GM23338 (cell line): ENCODE measurements around the gene TRDN. TPM values are rescaled to one million over a fixed set of nuclear protein-coding genes. Genes with fewer than 3 reads are reported as not detected.

Experiments
- ATAC-seq: fragments of 200-7000 bp; cut with Tn5 transposase; 3 replicates; pipeline ENCODE4 v1.9.1; 2020
- DNase-seq: peaks from one replicate; pipeline ENCODE4 v3.0.0-alpha.2; 2015; ENCODE audit warnings: low spot score
- H2AFZ ChIP-seq: fragments of 200-600 bp; sonication (generic); 2 replicates; pipeline ENCODE4 v1.8.0; 2016; ENCODE audit warnings: antibody characterized with exemption, mild to moderate bottlenecking, moderate library complexity
- H3F3A ChIP-seq: fragments of 200-600 bp; sonication (generic); replicated peaks from 2 replicates; pipeline ENCODE4 v1.8.0; 2017; ENCODE audit warnings: antibody characterized with exemption, mixed run types, low read depth
- H3K27ac ChIP-seq: fragments of 200-600 bp; sonication (generic); 2 replicates; pipeline ENCODE4 v1.6.1; 2016; ENCODE audit warnings: low read depth
- H3K27me3 ChIP-seq: fragments of 200-600 bp; sonication (generic); 2 replicates; pipeline ENCODE4 v1.8.0; 2016; ENCODE audit warnings: mild to moderate bottlenecking, mixed run types, moderate library complexity; ENCODE audit not compliant: insufficient read depth
- H3K36me3 ChIP-seq: fragments of 200-600 bp; sonication (generic); 2 replicates; pipeline ENCODE4 v1.8.0; 2016; ENCODE audit warnings: mild to moderate bottlenecking; ENCODE audit not compliant: insufficient read depth
- H3K4me1 ChIP-seq: fragments of 200-600 bp; sonication (generic); 2 replicates; pipeline ENCODE4 v1.8.0; 2016; ENCODE audit warnings: mild to moderate bottlenecking, moderate library complexity; ENCODE audit not compliant: insufficient read depth
- H3K4me2 ChIP-seq: fragments of 200-600 bp; sonication (generic); 2 replicates; pipeline ENCODE4 v1.7.1; 2017; ENCODE audit warnings: mixed run types
- H3K4me3 ChIP-seq: fragments of 200-600 bp; sonication (generic); 2 replicates; pipeline ENCODE4 v1.6.1; 2016; ENCODE audit warnings: mixed run types
- H3K79me2 ChIP-seq: fragments of 200-600 bp; sonication (generic); replicated peaks from 2 replicates; pipeline ENCODE4 v1.8.0; 2017; ENCODE audit warnings: mild to moderate bottlenecking; ENCODE audit not compliant: insufficient read depth
- H3K9me2 ChIP-seq: fragments of 200-600 bp; sonication (generic); 2 replicates; pipeline ENCODE4 v1.8.0; 2017; ENCODE audit not compliant: insufficient read depth
- H4K20me1 ChIP-seq: fragments of 200-600 bp; sonication (generic); replicated peaks from 2 replicates; pipeline ENCODE4 v1.8.0; 2017; ENCODE audit warnings: mild to moderate bottlenecking; ENCODE audit not compliant: insufficient read depth
- H3K27ac Mint-ChIP-seq: 2 replicates; pipeline ENCODE4 v1.8.0; 2020; ENCODE audit warnings: inconsistent platforms, mild to moderate bottlenecking, moderate library complexity, mixed read lengths
- H3K27me3 Mint-ChIP-seq: 3 replicates; pipeline ENCODE4 v1.8.0; 2022; ENCODE audit warnings: low read depth, mild to moderate bottlenecking, moderate library complexity, mixed read lengths, inconsistent platforms; ENCODE audit not compliant: insufficient read depth, poor library complexity
- H3K36me3 Mint-ChIP-seq: 3 replicates; pipeline ENCODE4 v1.8.0; 2021; ENCODE audit warnings: low read depth, mild to moderate bottlenecking, inconsistent platforms, moderate library complexity, mixed read lengths
- H3K4me1 Mint-ChIP-seq: 3 replicates; pipeline ENCODE4 v1.8.0; 2020; ENCODE audit warnings: mild to moderate bottlenecking, inconsistent platforms, mixed read lengths
- H3K4me3 Mint-ChIP-seq: 3 replicates; pipeline ENCODE4 v1.8.0; 2021; ENCODE audit warnings: moderate library complexity, mild to moderate bottlenecking, inconsistent platforms, mixed read lengths
- H3K9me3 Mint-ChIP-seq: 3 replicates; pipeline ENCODE4 v1.8.0; 2020; ENCODE audit warnings: moderate library complexity, mild to moderate bottlenecking, inconsistent platforms, mixed read lengths
- EZH2 ChIP-seq: fragments of 200-600 bp; sonication (generic); IDR thresholded peaks from one replicate; pipeline ENCODE4 v1.8.0; 2017; ENCODE audit warnings: antibody characterized with exemption, mild to moderate bottlenecking, low read depth; ENCODE audit not compliant: unreplicated experiment
- EZH2phosphoT487 ChIP-seq: fragments of 200-600 bp; sonication (generic); IDR thresholded peaks from one replicate; pipeline ENCODE4 v1.8.1; 2018; ENCODE audit warnings: antibody characterized with exemption; ENCODE audit not compliant: unreplicated experiment
- JUNB ChIP-seq: IDR thresholded peaks from one replicate; pipeline ENCODE4 v1.6.1; 2016; ENCODE audit warnings: antibody characterized with exemption; ENCODE audit not compliant: unreplicated experiment
- NANOG ChIP-seq: IDR thresholded peaks from 2 replicates; pipeline ENCODE4 v1.6.1; 2016; ENCODE audit warnings: antibody characterized with exemption, borderline replicate concordance
- POLR2AphosphoS5 ChIP-seq: IDR thresholded peaks from 2 replicates; pipeline ENCODE4 v1.6.1; 2016; ENCODE audit warnings: antibody characterized with exemption, low read depth
- STAT1 ChIP-seq: IDR thresholded peaks from one replicate; pipeline ENCODE4 v1.6.1; 2016; ENCODE audit warnings: antibody characterized with exemption; ENCODE audit not compliant: unreplicated experiment
- ZNF114 ChIP-seq: fragments of 250-450 bp; sonication (Bioruptor Pico); IDR thresholded peaks from 2 replicates; pipeline ENCODE4 v1.5.0; 2020; ENCODE audit warnings: mild to moderate bottlenecking, moderate library complexity
- ZNF331 ChIP-seq: fragments of 250-450 bp; sonication (Bioruptor Pico); IDR thresholded peaks from 2 replicates; pipeline ENCODE4 v1.5.0; 2020; ENCODE audit warnings: low read depth, mild to moderate bottlenecking, moderate library complexity
- polyA plus RNA-seq: library from polyadenylated mRNA; unstranded; fragments of >200 nt; fragmentation: Nextera tagmentation; extraction: Ambion mirVana; gene quantifications from 2 replicates; pipeline ENCODE4 v1.2.1, GENCODE V29; 2016
- total RNA-seq: library from RNA; depleted of rRNA; stranded (reverse); fragments of >200 nt; shearing (Covaris generic); gene quantifications from 2 replicates; pipeline ENCODE4 v1.2.3, GENCODE V29; 2014
- TF ChIP-seq, protein P1 (sequence below), 2 experiments: fragments of 200-600 bp in 1 of 2; sonication (generic) in 1 of 2; conservative IDR thresholded peaks; 2 replicates each; pipeline versions ENCODE4 v1.5.1 to v1.6.1; 2016 to 2017; ENCODE audit warnings: antibody characterized with exemption in 2 of 2, low read depth in 2 of 2, mild to moderate bottlenecking in 2 of 2, moderate library complexity in 1 of 2
- TF ChIP-seq, protein P2 (sequence below): IDR thresholded peaks from one replicate; pipeline ENCODE4 v1.6.1; 2018; ENCODE audit warnings: antibody characterized with exemption; ENCODE audit not compliant: unreplicated experiment
- TF ChIP-seq, protein P3 (sequence below): IDR thresholded peaks from 2 replicates; pipeline ENCODE4 v1.6.1; 2016; ENCODE audit warnings: antibody characterized with exemption
- TF ChIP-seq, protein P4 (sequence below): fragments of 250-450 bp; sonication (Bioruptor Pico); IDR thresholded peaks from 2 replicates; pipeline ENCODE4 v1.5.0; 2020; ENCODE audit warnings: mild to moderate bottlenecking, moderate library complexity

The TRDN gene
- total and polyA plus RNA-seq, 2 experiments from 2014 or later, result 35.5 to 137 TPM

DNA sequence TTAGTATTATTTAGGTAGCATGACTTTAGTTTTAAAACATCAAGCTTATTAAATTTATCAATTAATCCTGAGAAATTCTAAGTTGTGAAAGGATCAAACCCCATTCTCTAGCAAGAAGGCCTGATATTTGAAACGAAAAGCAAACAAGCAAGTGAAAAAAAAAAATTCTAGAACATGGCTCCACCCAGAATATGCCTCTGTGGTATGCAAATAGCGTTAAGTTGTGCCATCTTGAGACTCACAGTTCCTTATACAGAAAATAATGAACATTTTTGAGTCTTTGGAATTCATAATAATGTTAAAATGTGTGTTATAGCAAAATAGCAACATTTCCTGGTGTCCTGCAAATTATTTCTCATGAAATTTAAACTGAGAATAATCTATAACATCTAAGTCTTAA lies 42.0 kb downstream of the TRDN start:
- Histone ChIP-seq H3F3A (no peaks in the 10 kb centered on the region), H3K36me3 (no peaks in the 10 kb centered on the region), H3K4me2 (no peak overlapping the region), H4K20me1 (no peaks in the 10 kb centered on the region), H3K79me2 (no peaks in the 10 kb centered on the region), H2AFZ (no peak overlapping the region), H3K4me3 (no peak overlapping the region), H3K9me2 (no peaks in the 10 kb centered on the region), H3K27ac (no peak overlapping the region), H3K27me3 (no peaks in the 10 kb centered on the region), H3K4me1 (peaks cover 20% of the 10 kb centered on the region; the same call in 1 of the 2 replicates)
- Mint-ChIP-seq H3K4me3 (no peak overlapping the region), H3K36me3 (peaks cover 11% of the 10 kb centered on the region; the same call in 2 of the 3 replicates), H3K4me1 (peaks cover 15% of the 10 kb centered on the region; the same call in 2 of the 3 replicates), H3K27ac (no peak overlapping the region), H3K27me3 (peaks cover 3% of the 10 kb centered on the region), H3K9me3 (peaks cover 18% of the 10 kb centered on the region)
- ATAC-seq (no peak), DNase-seq (no peak)
- TF ChIP-seq POLR2AphosphoS5 (no peak), ZNF114 (CRISPR knock-in tag) (no peak), EZH2 (no peak), EZH2phosphoT487 (no peak), NANOG (no peak), STAT1 (no peak), JUNB (no peak), ZNF331 (no peak)
- TF ChIP-seq, protein P1, sequence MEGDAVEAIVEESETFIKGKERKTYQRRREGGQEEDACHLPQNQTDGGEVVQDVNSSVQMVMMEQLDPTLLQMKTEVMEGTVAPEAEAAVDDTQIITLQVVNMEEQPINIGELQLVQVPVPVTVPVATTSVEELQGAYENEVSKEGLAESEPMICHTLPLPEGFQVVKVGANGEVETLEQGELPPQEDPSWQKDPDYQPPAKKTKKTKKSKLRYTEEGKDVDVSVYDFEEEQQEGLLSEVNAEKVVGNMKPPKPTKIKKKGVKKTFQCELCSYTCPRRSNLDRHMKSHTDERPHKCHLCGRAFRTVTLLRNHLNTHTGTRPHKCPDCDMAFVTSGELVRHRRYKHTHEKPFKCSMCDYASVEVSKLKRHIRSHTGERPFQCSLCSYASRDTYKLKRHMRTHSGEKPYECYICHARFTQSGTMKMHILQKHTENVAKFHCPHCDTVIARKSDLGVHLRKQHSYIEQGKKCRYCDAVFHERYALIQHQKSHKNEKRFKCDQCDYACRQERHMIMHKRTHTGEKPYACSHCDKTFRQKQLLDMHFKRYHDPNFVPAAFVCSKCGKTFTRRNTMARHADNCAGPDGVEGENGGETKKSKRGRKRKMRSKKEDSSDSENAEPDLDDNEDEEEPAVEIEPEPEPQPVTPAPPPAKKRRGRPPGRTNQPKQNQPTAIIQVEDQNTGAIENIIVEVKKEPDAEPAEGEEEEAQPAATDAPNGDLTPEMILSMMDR (conservative IDR thresholded peaks at IDR 0.05; ENCODE audit: low read depth in 2 of 2), result no peak
- TF ChIP-seq, protein P2, sequence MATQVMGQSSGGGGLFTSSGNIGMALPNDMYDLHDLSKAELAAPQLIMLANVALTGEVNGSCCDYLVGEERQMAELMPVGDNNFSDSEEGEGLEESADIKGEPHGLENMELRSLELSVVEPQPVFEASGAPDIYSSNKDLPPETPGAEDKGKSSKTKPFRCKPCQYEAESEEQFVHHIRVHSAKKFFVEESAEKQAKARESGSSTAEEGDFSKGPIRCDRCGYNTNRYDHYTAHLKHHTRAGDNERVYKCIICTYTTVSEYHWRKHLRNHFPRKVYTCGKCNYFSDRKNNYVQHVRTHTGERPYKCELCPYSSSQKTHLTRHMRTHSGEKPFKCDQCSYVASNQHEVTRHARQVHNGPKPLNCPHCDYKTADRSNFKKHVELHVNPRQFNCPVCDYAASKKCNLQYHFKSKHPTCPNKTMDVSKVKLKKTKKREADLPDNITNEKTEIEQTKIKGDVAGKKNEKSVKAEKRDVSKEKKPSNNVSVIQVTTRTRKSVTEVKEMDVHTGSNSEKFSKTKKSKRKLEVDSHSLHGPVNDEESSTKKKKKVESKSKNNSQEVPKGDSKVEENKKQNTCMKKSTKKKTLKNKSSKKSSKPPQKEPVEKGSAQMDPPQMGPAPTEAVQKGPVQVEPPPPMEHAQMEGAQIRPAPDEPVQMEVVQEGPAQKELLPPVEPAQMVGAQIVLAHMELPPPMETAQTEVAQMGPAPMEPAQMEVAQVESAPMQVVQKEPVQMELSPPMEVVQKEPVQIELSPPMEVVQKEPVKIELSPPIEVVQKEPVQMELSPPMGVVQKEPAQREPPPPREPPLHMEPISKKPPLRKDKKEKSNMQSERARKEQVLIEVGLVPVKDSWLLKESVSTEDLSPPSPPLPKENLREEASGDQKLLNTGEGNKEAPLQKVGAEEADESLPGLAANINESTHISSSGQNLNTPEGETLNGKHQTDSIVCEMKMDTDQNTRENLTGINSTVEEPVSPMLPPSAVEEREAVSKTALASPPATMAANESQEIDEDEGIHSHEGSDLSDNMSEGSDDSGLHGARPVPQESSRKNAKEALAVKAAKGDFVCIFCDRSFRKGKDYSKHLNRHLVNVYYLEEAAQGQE, result no peak
- TF ChIP-seq, protein P3, sequence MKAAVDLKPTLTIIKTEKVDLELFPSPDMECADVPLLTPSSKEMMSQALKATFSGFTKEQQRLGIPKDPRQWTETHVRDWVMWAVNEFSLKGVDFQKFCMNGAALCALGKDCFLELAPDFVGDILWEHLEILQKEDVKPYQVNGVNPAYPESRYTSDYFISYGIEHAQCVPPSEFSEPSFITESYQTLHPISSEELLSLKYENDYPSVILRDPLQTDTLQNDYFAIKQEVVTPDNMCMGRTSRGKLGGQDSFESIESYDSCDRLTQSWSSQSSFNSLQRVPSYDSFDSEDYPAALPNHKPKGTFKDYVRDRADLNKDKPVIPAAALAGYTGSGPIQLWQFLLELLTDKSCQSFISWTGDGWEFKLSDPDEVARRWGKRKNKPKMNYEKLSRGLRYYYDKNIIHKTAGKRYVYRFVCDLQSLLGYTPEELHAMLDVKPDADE, result no peak
- TF ChIP-seq, protein P4, sequence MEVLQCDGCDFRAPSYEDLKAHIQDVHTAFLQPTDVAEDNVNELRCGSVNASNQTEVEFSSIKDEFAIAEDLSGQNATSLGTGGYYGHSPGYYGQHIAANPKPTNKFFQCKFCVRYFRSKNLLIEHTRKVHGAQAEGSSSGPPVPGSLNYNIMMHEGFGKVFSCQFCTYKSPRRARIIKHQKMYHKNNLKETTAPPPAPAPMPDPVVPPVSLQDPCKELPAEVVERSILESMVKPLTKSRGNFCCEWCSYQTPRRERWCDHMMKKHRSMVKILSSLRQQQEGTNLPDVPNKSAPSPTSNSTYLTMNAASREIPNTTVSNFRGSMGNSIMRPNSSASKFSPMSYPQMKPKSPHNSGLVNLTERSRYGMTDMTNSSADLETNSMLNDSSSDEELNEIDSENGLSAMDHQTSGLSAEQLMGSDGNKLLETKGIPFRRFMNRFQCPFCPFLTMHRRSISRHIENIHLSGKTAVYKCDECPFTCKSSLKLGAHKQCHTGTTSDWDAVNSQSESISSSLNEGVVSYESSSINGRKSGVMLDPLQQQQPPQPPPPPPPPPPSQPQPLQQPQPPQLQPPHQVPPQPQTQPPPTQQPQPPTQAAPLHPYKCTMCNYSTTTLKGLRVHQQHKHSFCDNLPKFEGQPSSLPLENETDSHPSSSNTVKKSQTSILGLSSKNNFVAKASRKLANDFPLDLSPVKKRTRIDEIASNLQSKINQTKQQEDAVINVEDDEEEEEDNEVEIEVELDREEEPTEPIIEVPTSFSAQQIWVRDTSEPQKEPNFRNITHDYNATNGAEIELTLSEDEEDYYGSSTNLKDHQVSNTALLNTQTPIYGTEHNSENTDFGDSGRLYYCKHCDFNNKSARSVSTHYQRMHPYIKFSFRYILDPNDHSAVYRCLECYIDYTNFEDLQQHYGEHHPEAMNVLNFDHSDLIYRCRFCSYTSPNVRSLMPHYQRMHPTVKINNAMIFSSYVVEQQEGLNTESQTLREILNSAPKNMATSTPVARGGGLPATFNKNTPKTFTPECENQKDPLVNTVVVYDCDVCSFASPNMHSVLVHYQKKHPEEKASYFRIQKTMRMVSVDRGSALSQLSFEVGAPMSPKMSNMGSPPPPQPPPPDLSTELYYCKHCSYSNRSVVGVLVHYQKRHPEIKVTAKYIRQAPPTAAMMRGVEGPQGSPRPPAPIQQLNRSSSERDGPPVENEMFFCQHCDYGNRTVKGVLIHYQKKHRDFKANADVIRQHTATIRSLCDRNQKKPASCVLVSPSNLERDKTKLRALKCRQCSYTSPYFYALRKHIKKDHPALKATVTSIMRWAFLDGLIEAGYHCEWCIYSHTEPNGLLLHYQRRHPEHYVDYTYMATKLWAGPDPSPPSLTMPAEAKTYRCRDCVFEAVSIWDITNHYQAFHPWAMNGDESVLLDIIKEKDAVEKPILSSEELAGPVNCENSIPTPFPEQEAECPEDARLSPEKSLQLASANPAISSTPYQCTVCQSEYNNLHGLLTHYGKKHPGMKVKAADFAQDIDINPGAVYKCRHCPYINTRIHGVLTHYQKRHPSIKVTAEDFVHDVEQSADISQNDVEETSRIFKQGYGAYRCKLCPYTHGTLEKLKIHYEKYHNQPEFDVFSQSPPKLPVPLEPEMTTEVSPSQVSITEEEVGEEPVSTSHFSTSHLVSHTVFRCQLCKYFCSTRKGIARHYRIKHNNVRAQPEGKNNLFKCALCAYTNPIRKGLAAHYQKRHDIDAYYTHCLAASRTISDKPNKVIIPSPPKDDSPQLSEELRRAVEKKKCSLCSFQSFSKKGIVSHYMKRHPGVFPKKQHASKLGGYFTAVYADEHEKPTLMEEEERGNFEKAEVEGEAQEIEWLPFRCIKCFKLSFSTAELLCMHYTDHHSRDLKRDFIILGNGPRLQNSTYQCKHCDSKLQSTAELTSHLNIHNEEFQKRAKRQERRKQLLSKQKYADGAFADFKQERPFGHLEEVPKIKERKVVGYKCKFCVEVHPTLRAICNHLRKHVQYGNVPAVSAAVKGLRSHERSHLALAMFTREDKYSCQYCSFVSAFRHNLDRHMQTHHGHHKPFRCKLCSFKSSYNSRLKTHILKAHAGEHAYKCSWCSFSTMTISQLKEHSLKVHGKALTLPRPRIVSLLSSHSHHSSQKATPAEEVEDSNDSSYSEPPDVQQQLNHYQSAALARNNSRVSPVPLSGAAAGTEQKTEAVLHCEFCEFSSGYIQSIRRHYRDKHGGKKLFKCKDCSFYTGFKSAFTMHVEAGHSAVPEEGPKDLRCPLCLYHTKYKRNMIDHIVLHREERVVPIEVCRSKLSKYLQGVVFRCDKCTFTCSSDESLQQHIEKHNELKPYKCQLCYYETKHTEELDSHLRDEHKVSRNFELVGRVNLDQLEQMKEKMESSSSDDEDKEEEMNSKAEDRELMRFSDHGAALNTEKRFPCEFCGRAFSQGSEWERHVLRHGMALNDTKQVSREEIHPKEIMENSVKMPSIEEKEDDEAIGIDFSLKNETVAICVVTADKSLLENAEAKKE (CRISPR knock-in tag), result no peak
